HepG2 (cell line): Measurements from ENCODE around the gene RGN.
"Not testable (repeated sequence)": the region's sequence is repeated elsewhere in the genome, so short reads cannot be mapped to it uniquely, and the experiment has no call there.

Experiments used
- GTF2F1 ChIP-seq: fragments of 150-350 bp; IDR thresholded peaks from 2 replicates; pipeline ENCODE4 v1.6.1; 2014; ENCODE audit warnings: low read length
- HDAC1 ChIP-seq: sonication (generic); formaldehyde crosslinking; IDR thresholded peaks from 2 replicates; pipeline ENCODE4 v1.5.1; 2020; ENCODE audit warnings: mild to moderate bottlenecking, missing genetic modification reagents
- HINFP ChIP-seq: sonication (generic); formaldehyde crosslinking; IDR thresholded peaks from 2 replicates; pipeline ENCODE4 v1.4.0; 2020; ENCODE audit warnings: low read depth, mild to moderate bottlenecking, missing genetic modification reagents
- SOX6 ChIP-seq, 2 experiments: fragments of 450-650 bp in 1 of 2; sonication (generic) in 1 of 2; formaldehyde crosslinking in 1 of 2; IDR thresholded peaks; 2 replicates each; pipeline versions ENCODE4 v1.4.0 to v1.6.1; 2017 to 2020; ENCODE audit warnings: antibody characterized with exemption in 1 of 2, mild to moderate bottlenecking in 1 of 2, missing genetic modification reagents in 1 of 2
- ZFX ChIP-seq: sonication (generic); formaldehyde crosslinking; IDR thresholded peaks from 2 replicates; pipeline ENCODE4 v1.4.0; 2020; ENCODE audit warnings: mild to moderate bottlenecking, low read depth, missing genetic modification reagents, moderate library complexity
- ZNF124 ChIP-seq: sonication (generic); formaldehyde crosslinking; IDR thresholded peaks from 2 replicates; pipeline ENCODE4 v1.4.0; 2020; ENCODE audit warnings: missing genetic modification reagents
- ZNF670 ChIP-seq: sonication (generic); formaldehyde crosslinking; IDR thresholded peaks from 2 replicates; pipeline ENCODE4 v1.8.0; 2022; ENCODE audit warnings: mild to moderate bottlenecking, missing genetic modification reagents, borderline replicate concordance

DNA sequence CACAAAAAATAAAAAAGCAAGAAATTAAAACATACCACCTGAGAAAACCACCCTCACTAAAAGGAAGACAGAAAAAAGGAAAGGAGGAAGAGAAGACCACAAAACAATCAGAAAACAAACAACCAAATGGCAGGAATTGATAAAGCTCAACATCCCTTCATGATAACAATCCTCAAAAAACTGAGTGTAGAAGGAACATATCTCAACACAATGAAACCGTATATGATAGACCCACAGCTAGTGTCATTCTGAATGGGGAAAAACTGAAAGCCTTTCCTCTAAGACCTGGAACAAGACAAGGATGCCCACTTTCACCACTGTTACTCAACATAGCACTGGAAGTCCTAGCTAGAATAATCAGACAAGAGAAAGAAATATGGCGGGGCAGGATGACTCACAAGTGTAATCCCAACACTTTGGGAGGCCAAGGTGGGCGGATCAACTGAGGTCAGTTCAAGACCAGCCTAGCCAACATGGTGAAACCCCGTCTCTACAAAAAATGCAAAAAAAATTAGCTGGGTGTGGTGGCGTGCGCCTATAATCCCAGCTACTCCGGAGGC lies 38.4 kb downstream of the RGN start:
- not testable (repeated sequence) for TF ChIP-seq HDAC1 (CRISPR knock-in tag); ZNF670; SOX6 (IDR thresholded peaks at IDR 0.05); SOX6 (CRISPR knock-in tag; IDR thresholded peaks at IDR 0.05); ZNF124 (CRISPR knock-in tag); GTF2F1; HINFP; ZFX
